Measurements from ENCODE around the gene P2RY14. TPM values are rescaled to one million over a fixed set of nuclear protein-coding genes. Genes with fewer than 3 reads are reported as not detected.
A peak's percentile ranks its signal among the peaks of the same experiment; 100 is the strongest.

Gene P2RY14
- total RNA-seq, 3 donors from 2014 or later (not counting 1 experiment from before 2014, with no cell fraction given), result 0.25 to 0.93 (median 0.31) TPM

- no peaks in the 10 kb centered on the region for H3K9me3 ChIP-seq (ENCODE audit: control insufficient read depth, insufficient read depth, low read length)
- peaks cover 12 to 16% of the 10 kb centered on the region in 2 donors for H3K4me1 Mint-ChIP-seq
These were observed 11.3 kb downstream of the P2RY14 start for GRCh38 chr3:151267066-151267465.

GRCh38 chr3:151265866-151266265, 12.5 kb downstream of the P2RY14 start:
- Mint-ChIP-seq H3K9me3 (no peaks in the 10 kb centered on the region), H3K4me3 (no peak overlapping the region), H3K27ac (no peak overlapping the region), H3K4me1 (peaks cover 12 to 16% of the 10 kb centered on the region in 2 donors), H3K27me3 (ENCODE audit: low read depth in 2 of 2) (no peaks in the 10 kb centered on the region), H3K36me3 (no peaks in the 10 kb centered on the region)
- no peaks in the 10 kb centered on the region for H3K9me3 ChIP-seq (ENCODE audit: control insufficient read depth, insufficient read depth, low read length)
- no peak overlapping the region for H3K4me3 ChIP-seq (ENCODE audit: low read length)
- peaks cover 13% of the 10 kb centered on the region for H3K4me1 ChIP-seq (ENCODE audit: control insufficient read depth, insufficient read depth, low read length)
- DNase-seq (no peak), ATAC-seq (peak in 1 of 3 donors; percentile 52)
- 59% methylated on average over 5 of the region's 5 CpGs for WGBS (ENCODE audit: insufficient coverage)
- H3K36me3 ChIP-seq (ENCODE audit: control insufficient read depth, insufficient read depth, low read length), result no peaks in the 10 kb centered on the region
- H3K27me3 ChIP-seq (ENCODE audit: control insufficient read depth, insufficient read depth, low read length), result no peaks in the 10 kb centered on the region
- peak overlapping the region; percentile 63 for H3K27ac ChIP-seq (ENCODE audit: low read length)
- TF ChIP-seq CTCF (IDR thresholded peaks at IDR 0.05), result no peak
- intact Hi-C loops (cut with micrococcal nuclease), result no loop called here

More at GRCh38 chr3:151267066-151267465, 11.3 kb downstream of the P2RY14 start:
- intact Hi-C loops (cut with micrococcal nuclease), result no loop called here
- no peaks in the 10 kb centered on the region for H3K9me3 Mint-ChIP-seq
- no peaks in the 10 kb centered on the region for H3K27me3 Mint-ChIP-seq (ENCODE audit: low read depth in 2 of 2)
- no peak for DNase-seq
- no peak for ATAC-seq
- H3K27me3 ChIP-seq (ENCODE audit: control insufficient read depth, insufficient read depth, low read length), result no peaks in the 10 kb centered on the region
- peaks cover 13% of the 10 kb centered on the region for H3K4me1 ChIP-seq (ENCODE audit: control insufficient read depth, insufficient read depth, low read length)
- no peak overlapping the region for H3K27ac Mint-ChIP-seq
- WGBS (ENCODE audit: insufficient coverage), result no CpG with 5 or more reads among the region's 1 CpG
- H3K4me3 ChIP-seq (ENCODE audit: low read length), result no peak overlapping the region
- H3K27ac ChIP-seq (ENCODE audit: low read length), result no peak overlapping the region
- H3K4me3 Mint-ChIP-seq, result no peak overlapping the region
- TF ChIP-seq CTCF (IDR thresholded peaks at IDR 0.05), result no peak
- no peaks in the 10 kb centered on the region for H3K36me3 ChIP-seq (ENCODE audit: control insufficient read depth, insufficient read depth, low read length)
- no peaks in the 10 kb centered on the region for H3K36me3 Mint-ChIP-seq

GRCh38 chr3:151265166-151265565, 13.2 kb downstream of the P2RY14 start:
- H3K27me3 Mint-ChIP-seq (ENCODE audit: low read depth in 2 of 2), result no peaks in the 10 kb centered on the region
- DNase-seq (no peak), ATAC-seq (peak in 1 of 3 donors; percentile 63)
- Histone ChIP-seq H3K36me3 (ENCODE audit: control insufficient read depth, insufficient read depth, low read length) (no peaks in the 10 kb centered on the region), H3K27ac (ENCODE audit: low read length) (peak overlapping the region; percentile 63), H3K4me1 (ENCODE audit: control insufficient read depth, insufficient read depth, low read length) (peaks cover 13% of the 10 kb centered on the region), H3K9me3 (ENCODE audit: control insufficient read depth, insufficient read depth, low read length) (no peaks in the 10 kb centered on the region), H3K4me3 (ENCODE audit: low read length) (no peak overlapping the region), H3K27me3 (ENCODE audit: control insufficient read depth, insufficient read depth, low read length) (no peaks in the 10 kb centered on the region)
- no peaks in the 10 kb centered on the region for H3K9me3 Mint-ChIP-seq
- H3K36me3 Mint-ChIP-seq, result no peaks in the 10 kb centered on the region
- intact Hi-C loops (cut with micrococcal nuclease), result no loop called here
- 90% methylated on average over 5 of the region's 5 CpGs for WGBS (ENCODE audit: insufficient coverage)
- H3K4me3 Mint-ChIP-seq, result no peak overlapping the region
- no peak overlapping the region for H3K27ac Mint-ChIP-seq
- H3K4me1 Mint-ChIP-seq, result peaks cover 12 to 16% of the 10 kb centered on the region in 2 donors
- no peak for TF ChIP-seq CTCF (IDR thresholded peaks at IDR 0.05)

GRCh38 chr3:151264605-151265004, 13.7 kb downstream of the P2RY14 start:
- ATAC-seq, result no peak
- 80% methylated on average over 1 of the region's 1 CpG for WGBS (ENCODE audit: insufficient coverage)
- H3K36me3 Mint-ChIP-seq, result no peaks in the 10 kb centered on the region
- intact Hi-C loops (cut with micrococcal nuclease), result no loop called here
- H3K4me1 Mint-ChIP-seq, result peaks cover 12 to 14% of the 10 kb centered on the region in 2 donors
- H3K27me3 ChIP-seq (ENCODE audit: control insufficient read depth, insufficient read depth, low read length), result no peaks in the 10 kb centered on the region
- H3K36me3 ChIP-seq (ENCODE audit: control insufficient read depth, insufficient read depth, low read length), result no peaks in the 10 kb centered on the region
- no peaks in the 10 kb centered on the region for H3K9me3 Mint-ChIP-seq
- no peak overlapping the region for H3K27ac ChIP-seq (ENCODE audit: low read length)
- H3K9me3 ChIP-seq (ENCODE audit: control insufficient read depth, insufficient read depth, low read length), result no peaks in the 10 kb centered on the region
- no peak for TF ChIP-seq CTCF (IDR thresholded peaks at IDR 0.05)
- no peak overlapping the region for H3K4me3 Mint-ChIP-seq
- no peak for DNase-seq
- H3K27me3 Mint-ChIP-seq (ENCODE audit: low read depth in 2 of 2), result no peaks in the 10 kb centered on the region
- no peak overlapping the region for H3K27ac Mint-ChIP-seq
- peaks cover 13% of the 10 kb centered on the region for H3K4me1 ChIP-seq (ENCODE audit: control insufficient read depth, insufficient read depth, low read length)
- H3K4me3 ChIP-seq (ENCODE audit: low read length), result no peak overlapping the region
